Natural killer cell (primary cell): ENCODE measurements around the gene TMEM19. TPM values are rescaled to one million over a fixed set of nuclear protein-coding genes. Genes with fewer than 3 reads are reported as not detected.

ENCODE experiments used
- ATAC-seq, 3 donors: fragments of 150-1000 bp in 2 of 3; fragments of 200-7000 bp in 1 of 3; cut with Tn5 transposase; 1 replicate in 1 of 3; 2 replicates in 2 of 3; pipeline ENCODE4 v1.10.0; 2021; ENCODE audit warnings: mild to moderate bottlenecking in 2 of 3, moderate library complexity in 2 of 3
- DNase-seq, 2 donors: peaks; one replicate each; pipeline versions ENCODE4 v3.0.0 to v3.0.0-alpha.2; 2013 to 2021; ENCODE audit warnings: mixed read lengths in 1 of 2
- H3K27ac ChIP-seq: one replicate; pipeline ENCODE4 v1.5.1; 2013; ENCODE audit warnings: mild to moderate bottlenecking, low read length
- H3K27me3 ChIP-seq: one replicate; pipeline ENCODE4 v1.6.1; 2013; ENCODE audit warnings: low read length; ENCODE audit not compliant: control insufficient read depth, insufficient read depth
- H3K36me3 ChIP-seq: one replicate; pipeline ENCODE4 v1.6.1; 2013; ENCODE audit warnings: low read length; ENCODE audit not compliant: control insufficient read depth, insufficient read depth
- H3K4me1 ChIP-seq: one replicate; pipeline ENCODE4 v1.6.1; 2013; ENCODE audit warnings: low read length; ENCODE audit not compliant: control insufficient read depth, insufficient read depth
- H3K4me3 ChIP-seq: one replicate; pipeline ENCODE4 v1.5.1; 2013; ENCODE audit warnings: low read length
- H3K9me3 ChIP-seq: one replicate; pipeline ENCODE4 v1.6.1; 2013; ENCODE audit warnings: low read length; ENCODE audit not compliant: control insufficient read depth, insufficient read depth
- H3K27ac Mint-ChIP-seq, 2 donors: one replicate each; pipeline ENCODE4 v1.8.0; 2022; ENCODE audit warnings: mild to moderate bottlenecking in 2 of 2, mixed read lengths in 2 of 2, moderate library complexity in 1 of 2
- H3K27me3 Mint-ChIP-seq, 2 donors: one replicate each; pipeline ENCODE4 v1.8.0; 2022; ENCODE audit warnings: low read depth in 2 of 2, mixed read lengths in 2 of 2
- H3K36me3 Mint-ChIP-seq: one replicate; pipeline ENCODE4 v1.8.0; 2022; ENCODE audit warnings: mixed read lengths
- H3K4me1 Mint-ChIP-seq, 2 donors: one replicate each; pipeline ENCODE4 v1.8.0; 2022; ENCODE audit warnings: mixed read lengths in 2 of 2
- H3K4me3 Mint-ChIP-seq: one replicate; pipeline ENCODE4 v1.8.0; 2022; ENCODE audit warnings: mild to moderate bottlenecking, moderate library complexity, mixed read lengths
- H3K9me3 Mint-ChIP-seq, 2 donors: one replicate each; pipeline ENCODE4 v1.8.0; 2022; ENCODE audit warnings: mixed read lengths in 2 of 2
- WGBS: methylation state at CpG from one replicate; pipeline ENCODE4 v1.1.7; 2013; ENCODE audit warnings: missing lambda C conversion rate; ENCODE audit not compliant: insufficient coverage; 5-methylcytosine and 5-hydroxymethylcytosine counted together
- intact Hi-C: fragments of 100-400 bp; cut with micrococcal nuclease; formaldehyde crosslinking; loops from one replicate; pipeline ENCODE4 v1.14.2; 2022
- total RNA-seq, 4 donors: library from RNA; stranded (reverse); fragments of 120-200 nt in 1 of 4; gene quantifications; one replicate each; pipeline versions ENCODE4 v1.2.3 to v1.2.4, GENCODE V29; 2013 to 2022
- TF ChIP-seq, protein P1 (sequence below): fragments of 200-600 bp; IDR thresholded peaks from one replicate; pipeline ENCODE4 v1.8.0; 2022; ENCODE audit warnings: antibody characterized with exemption

TMEM19 gene
- total RNA-seq, 3 donors from 2014 or later (not counting 1 experiment from before 2014, with no cell fraction given) = 13.8 to 24.6 (median 18.9) TPM

DNA sequence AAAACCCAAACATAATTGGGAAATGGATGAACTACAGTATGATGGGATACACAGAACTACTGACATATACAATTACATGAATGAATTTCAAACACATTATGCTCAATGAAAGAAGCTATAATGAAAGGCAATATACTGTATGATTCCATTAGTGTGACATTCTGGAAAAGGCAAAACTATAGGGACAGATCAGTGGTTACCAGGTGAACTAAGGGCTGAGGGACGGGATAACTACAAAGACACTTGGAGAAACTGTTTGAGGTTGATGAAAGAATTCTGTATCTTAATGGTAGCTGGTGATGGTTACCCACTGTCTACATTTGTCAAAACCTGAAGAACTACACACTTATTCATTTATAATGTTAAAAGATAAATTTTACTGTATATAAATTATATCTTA lies 30.0 kb upstream of the TMEM19 start:
- H3K4me1 Mint-ChIP-seq = peaks cover 30 to 31% of the 10 kb centered on the region in 2 donors
- H3K27ac ChIP-seq = no peak overlapping the region
- intact Hi-C loops = no loop called here

DNA sequence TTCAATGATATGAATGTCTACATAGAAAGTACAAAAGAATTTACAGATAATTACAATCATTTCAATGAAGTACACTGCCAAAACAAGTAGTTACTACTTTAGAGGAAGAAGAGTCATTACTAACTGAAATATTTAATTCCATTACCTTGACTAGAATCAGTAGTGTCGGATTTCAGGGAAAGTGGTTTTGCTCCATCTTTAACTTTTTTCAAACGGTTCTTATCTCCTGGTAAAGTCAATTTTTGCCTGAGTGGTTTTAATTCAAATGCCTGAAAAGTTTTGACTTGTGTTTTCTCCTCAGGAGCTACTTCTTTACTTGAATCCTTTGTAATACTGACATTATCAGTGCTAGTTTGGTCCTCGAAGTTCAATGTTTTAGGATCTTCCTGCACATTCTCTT lies 29.1 kb upstream of the TMEM19 start:
- Mint-ChIP-seq H3K27ac (no peak overlapping the region), H3K4me1 (peaks cover 33 to 34% of the 10 kb centered on the region in 2 donors), H3K4me3 (no peak overlapping the region), H3K36me3 (peaks cover 10% of the 10 kb centered on the region), H3K27me3 (no peaks in the 10 kb centered on the region), H3K9me3 (no peaks in the 10 kb centered on the region)
- H3K4me3 ChIP-seq = no peak overlapping the region
- ATAC-seq (no peak), DNase-seq (no peak)
- H3K4me1 ChIP-seq = peaks cover 9% of the 10 kb centered on the region
- no peak overlapping the region for H3K27ac ChIP-seq
- TF ChIP-seq, protein P1, sequence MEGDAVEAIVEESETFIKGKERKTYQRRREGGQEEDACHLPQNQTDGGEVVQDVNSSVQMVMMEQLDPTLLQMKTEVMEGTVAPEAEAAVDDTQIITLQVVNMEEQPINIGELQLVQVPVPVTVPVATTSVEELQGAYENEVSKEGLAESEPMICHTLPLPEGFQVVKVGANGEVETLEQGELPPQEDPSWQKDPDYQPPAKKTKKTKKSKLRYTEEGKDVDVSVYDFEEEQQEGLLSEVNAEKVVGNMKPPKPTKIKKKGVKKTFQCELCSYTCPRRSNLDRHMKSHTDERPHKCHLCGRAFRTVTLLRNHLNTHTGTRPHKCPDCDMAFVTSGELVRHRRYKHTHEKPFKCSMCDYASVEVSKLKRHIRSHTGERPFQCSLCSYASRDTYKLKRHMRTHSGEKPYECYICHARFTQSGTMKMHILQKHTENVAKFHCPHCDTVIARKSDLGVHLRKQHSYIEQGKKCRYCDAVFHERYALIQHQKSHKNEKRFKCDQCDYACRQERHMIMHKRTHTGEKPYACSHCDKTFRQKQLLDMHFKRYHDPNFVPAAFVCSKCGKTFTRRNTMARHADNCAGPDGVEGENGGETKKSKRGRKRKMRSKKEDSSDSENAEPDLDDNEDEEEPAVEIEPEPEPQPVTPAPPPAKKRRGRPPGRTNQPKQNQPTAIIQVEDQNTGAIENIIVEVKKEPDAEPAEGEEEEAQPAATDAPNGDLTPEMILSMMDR = no peak
- WGBS = 100% methylated on average over 2 of the region's 3 CpGs
- no peaks in the 10 kb centered on the region for H3K27me3 ChIP-seq
- H3K9me3 ChIP-seq = no peaks in the 10 kb centered on the region
- H3K36me3 ChIP-seq = peaks cover 55% of the 10 kb centered on the region
- intact Hi-C loops = no loop called here

More for the DNA sequence above, 30.0 kb upstream of the TMEM19 start:
- Mint-ChIP-seq H3K36me3 (peaks cover 10% of the 10 kb centered on the region), H3K27me3 (no peaks in the 10 kb centered on the region), H3K27ac (peak overlapping the region; percentile 74 to 83), H3K9me3 (no peaks in the 10 kb centered on the region), H3K4me3 (peak overlapping the region; percentile 38)
- ATAC-seq (no peak), DNase-seq (no peak)
- H3K4me3 ChIP-seq = no peak overlapping the region
- TF ChIP-seq, protein P1 = no peak
- H3K36me3 ChIP-seq = peaks cover 59% of the 10 kb centered on the region
- no peaks in the 10 kb centered on the region for H3K9me3 ChIP-seq
- H3K4me1 ChIP-seq = peaks cover under 1% of the 10 kb centered on the region
- H3K27me3 ChIP-seq = no peaks in the 10 kb centered on the region
- 100% methylated on average over 1 of the region's 1 CpG for WGBS

DNA sequence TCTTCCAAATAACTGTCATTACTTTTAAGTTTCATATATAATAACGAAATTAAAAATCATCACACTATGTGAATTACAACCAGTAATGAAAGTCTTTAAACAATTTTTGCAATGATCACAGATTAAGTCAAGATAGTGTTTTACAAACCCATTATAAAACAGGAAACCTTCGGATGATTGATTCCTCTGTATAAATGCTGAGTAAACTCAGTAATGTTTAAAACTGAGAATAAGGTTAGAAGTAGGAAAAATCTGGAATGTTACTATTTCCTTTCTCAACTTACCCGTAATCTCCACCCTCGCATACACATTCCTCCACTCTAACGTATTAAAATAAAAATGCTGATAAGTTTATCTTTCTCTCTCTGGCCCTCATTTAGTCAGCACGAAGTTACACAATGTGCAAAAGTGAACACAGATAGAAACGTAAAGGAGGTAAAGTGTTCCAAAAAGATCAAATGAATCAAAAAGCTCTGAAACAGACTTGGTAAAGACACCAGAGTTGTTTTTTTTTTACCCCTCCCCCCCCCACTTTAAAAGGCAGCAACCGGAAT lies 23.8 kb upstream of the TMEM19 start:
- H3K9me3 ChIP-seq = no peaks in the 10 kb centered on the region
- no peaks in the 10 kb centered on the region for H3K27me3 ChIP-seq
- Mint-ChIP-seq H3K27me3 (peaks cover 0 to 2% of the 10 kb centered on the region in 2 donors), H3K4me3 (peak overlapping the region; percentile 100), H3K27ac (peak overlapping the region; percentile 100), H3K36me3 (peaks cover 17% of the 10 kb centered on the region), H3K4me1 (peaks cover 54 to 57% of the 10 kb centered on the region in 2 donors), H3K9me3 (no peaks in the 10 kb centered on the region)
- H3K27ac ChIP-seq = peak overlapping the region; percentile 98
- H3K36me3 ChIP-seq = peaks cover 28% of the 10 kb centered on the region
- TF ChIP-seq, protein P1 = no peak
- H3K4me3 ChIP-seq = peak overlapping the region; percentile 92
- 0% methylated on average over 3 of the region's 8 CpGs for WGBS
- H3K4me1 ChIP-seq = peaks cover 10% of the 10 kb centered on the region
- DNase-seq (peak in 1 of 2 donors; percentile 12), ATAC-seq (no peak)
- intact Hi-C loops = loop anchor here (5.0 to 10.0 kb wide), 2 partner anchors 173 to 1420 kb away; partner anchors contain the start of genes CNOT2 and TBC1D15
